LNCaP clone FGC (cell line): ENCODE measurements around the gene KRT75.

ENCODE experiments used
- DNase-seq: peaks from one replicate; pipeline ENCODE4 v3.0.0-alpha.2; 2011; ENCODE audit warnings: low read depth
- H3K4me3 ChIP-seq: 2 replicates; pipeline ENCODE4 v1.5.1; 2011; ENCODE audit warnings: mild to moderate bottlenecking, low read depth, low read length, control low read depth
- CTCF ChIP-seq: IDR thresholded peaks from 2 replicates; pipeline ENCODE4 v1.5.1; 2012; ENCODE audit warnings: mild to moderate bottlenecking; ENCODE audit not compliant: control insufficient read depth, insufficient read depth; ENCODE audit errors: extremely low read depth

KRT75 gene

GRCh38 chr12:52446367-52447045, 12.3 kb upstream of the KRT75 start:
- H3K4me3 ChIP-seq, result no peak overlapping the region
- no peak for TF ChIP-seq CTCF
- no peak for DNase-seq

GRCh38 chr12:52445876-52446275, 11.7 kb upstream of the KRT75 start:
- no peak overlapping the region for H3K4me3 ChIP-seq
- no peak for DNase-seq
- TF ChIP-seq CTCF, result no peak

GRCh38 chr12:52444647-52445595, 10.8 kb upstream of the KRT75 start:
- no peak overlapping the region for H3K4me3 ChIP-seq
- DNase-seq, result no peak
- no peak for TF ChIP-seq CTCF

- no peak overlapping the region for H3K4me3 ChIP-seq
- no peak for DNase-seq
- no peak for TF ChIP-seq CTCF
Observed at GRCh38 chr12:52443966-52444365, 9.8 kb upstream of the KRT75 start.

- TF ChIP-seq CTCF, result peak; percentile 11; the same call in 1 of the 2 replicates
- DNase-seq, result no peak
- no peak overlapping the region for H3K4me3 ChIP-seq
Observed at GRCh38 chr12:52442600-52443061, 8.5 kb upstream of the KRT75 start.

- H3K4me3 ChIP-seq, result no peak overlapping the region
- no peak for DNase-seq
- no peak for TF ChIP-seq CTCF
Observed at GRCh38 chr12:52441320-52441911, 7.2 kb upstream of the KRT75 start.
